Measurements from ENCODE around the gene OVCH2.

- TF ChIP-seq CTCF (IDR thresholded peaks at IDR 0.05; ENCODE audit: low read depth, low read length, poor library complexity, severe bottlenecking) (no peak), EZH2phosphoT487 (IDR thresholded peaks at IDR 0.05; ENCODE audit: borderline replicate concordance, low read length) (no peak)
Measured at GRCh38 chr11:7640816-7641215, 65.5 kb downstream of the OVCH2 start.
